GM12878 (cell line): ENCODE data around the gene YBEY. TPM values are rescaled to one million over a fixed set of nuclear protein-coding genes. Genes with fewer than 3 reads are reported as not detected.

ENCODE experiments used
- CBX3 ChIP-seq: fragments of 200-600 bp; sonication (generic); IDR thresholded peaks from 2 replicates; pipeline ENCODE4 v1.6.1; 2016; ENCODE audit warnings: low read depth, borderline replicate concordance
- ETV6 ChIP-seq, 2 experiments: fragments of 450-650 bp in 1 of 2; IDR thresholded peaks in 1 of 2; conservative IDR thresholded peaks in 1 of 2; 2 replicates each; pipeline ENCODE4 v1.6.1; 2014; ENCODE audit warnings: antibody characterized with exemption in 1 of 2, borderline replicate concordance in 1 of 2, low read depth in 1 of 2, mild to moderate bottlenecking in 1 of 2, moderate library complexity in 1 of 2
- FOXM1 ChIP-seq: IDR thresholded peaks from 2 replicates; pipeline ENCODE4 v1.6.1; 2012; ENCODE audit warnings: low read depth, mild to moderate bottlenecking, inconsistent platforms, low read length, moderate library complexity
- HDAC2 ChIP-seq: fragments of 200-600 bp; sonication (generic); IDR thresholded peaks from 2 replicates; pipeline ENCODE4 v1.6.1; 2017
- HDGF ChIP-seq: fragments of 450-650 bp; IDR thresholded peaks from 2 replicates; pipeline ENCODE4 v1.6.1; 2016; ENCODE audit warnings: antibody characterized with exemption
- JUNB ChIP-seq: IDR thresholded peaks from 2 replicates; pipeline ENCODE4 v1.6.1; 2016; ENCODE audit warnings: antibody characterized with exemption, mild to moderate bottlenecking
- MTA2 ChIP-seq: fragments of 450-650 bp; IDR thresholded peaks from 2 replicates; pipeline ENCODE4 v1.6.1; 2016; ENCODE audit warnings: low read depth, mild to moderate bottlenecking, moderate library complexity
- MYB ChIP-seq: fragments of 150-350 bp; IDR thresholded peaks from 2 replicates; pipeline ENCODE4 v1.6.1; 2014; ENCODE audit warnings: mild to moderate bottlenecking, low read depth, low read length, borderline replicate concordance
- RCOR1 ChIP-seq: conservative IDR thresholded peaks from 2 replicates; pipeline ENCODE4 v1.6.1; 2012; ENCODE audit warnings: low read depth, low read length, improper control_type of control experiment
- RFX5 ChIP-seq: IDR thresholded peaks from 2 replicates; pipeline ENCODE4 v1.6.1; 2011; ENCODE audit warnings: low read depth, low read length, improper control_type of control experiment
- SREBF2 ChIP-seq: IDR thresholded peaks from 2 replicates; pipeline ENCODE4 v1.6.1; 2012; ENCODE audit warnings: mild to moderate bottlenecking, low read length
- TCF3 ChIP-seq: IDR thresholded peaks from 2 replicates; pipeline ENCODE4 v1.6.1; 2012; ENCODE audit warnings: low read depth, mild to moderate bottlenecking, low read length, borderline replicate concordance; ENCODE audit not compliant: insufficient read depth
- TCF7 ChIP-seq: IDR thresholded peaks from 2 replicates; pipeline ENCODE4 v1.6.1; 2014; ENCODE audit warnings: antibody characterized with exemption, borderline replicate concordance
- polyA plus RNA-seq, 11 experiments: library from polyadenylated mRNA; depleted of rRNA in 4 of 11; unstranded in 6 of 11; stranded (reverse) in 5 of 11; fragments of >200 nt; fragmentation: Nextera tagmentation in 4 of 11; fragmentation: Illumina TruSeq in 1 of 11; extraction: Ambion mirVana in 4 of 11; extraction: Trizol in 1 of 11; gene quantifications; 1 replicate in 1 of 11; 2 replicates in 10 of 11; pipeline versions ENCODE4 v1.2.1 to v1.2.3, GENCODE V29; 2011 to 2016; ENCODE audit warnings: inconsistent platforms in 2 of 11, missing spikeins in 2 of 11, low read depth in 1 of 11
- total RNA-seq, 4 experiments: library from RNA; depleted of rRNA in 3 of 4; stranded (reverse); fragments of >200 nt in 3 of 4; fragmentation: Illumina TruSeq in 1 of 4; extraction: Trizol in 1 of 4; gene quantifications; 2 replicates each; pipeline versions ENCODE4 v1.2.1 to v1.2.3, GENCODE V29; 2013 to 2021
- TF ChIP-seq, protein P1 (sequence below): IDR thresholded peaks from 2 replicates; pipeline ENCODE4 v1.6.1; 2011; ENCODE audit warnings: borderline replicate concordance, low read depth, mild to moderate bottlenecking, moderate library complexity, low read length; ENCODE audit not compliant: insufficient read depth, poor library complexity, severe bottlenecking
- TF ChIP-seq, protein P2 (sequence below): fragments of 450-650 bp; formaldehyde crosslinking; IDR thresholded peaks from 2 replicates; pipeline ENCODE4 v1.5.0; 2022; ENCODE audit warnings: mild to moderate bottlenecking, missing genetic modification characterization
- TF ChIP-seq, protein P3 (sequence below): fragments of 450-650 bp; IDR thresholded peaks from 2 replicates; pipeline ENCODE4 v1.6.1; 2017; ENCODE audit warnings: low read depth, mild to moderate bottlenecking, moderate library complexity
- TF ChIP-seq, protein P4 (sequence below): fragments of 450-650 bp; IDR thresholded peaks from 2 replicates; pipeline ENCODE4 v1.6.1; 2017; ENCODE audit warnings: antibody characterized with exemption, mild to moderate bottlenecking, moderate library complexity

The YBEY gene
- total and polyA plus RNA-seq, 10 of the 15 experiments (the other 5 are each of a cell fraction or from before 2014, with no cell fraction given) = 6.5 to 31.4 (median 18.5) TPM

DNA sequence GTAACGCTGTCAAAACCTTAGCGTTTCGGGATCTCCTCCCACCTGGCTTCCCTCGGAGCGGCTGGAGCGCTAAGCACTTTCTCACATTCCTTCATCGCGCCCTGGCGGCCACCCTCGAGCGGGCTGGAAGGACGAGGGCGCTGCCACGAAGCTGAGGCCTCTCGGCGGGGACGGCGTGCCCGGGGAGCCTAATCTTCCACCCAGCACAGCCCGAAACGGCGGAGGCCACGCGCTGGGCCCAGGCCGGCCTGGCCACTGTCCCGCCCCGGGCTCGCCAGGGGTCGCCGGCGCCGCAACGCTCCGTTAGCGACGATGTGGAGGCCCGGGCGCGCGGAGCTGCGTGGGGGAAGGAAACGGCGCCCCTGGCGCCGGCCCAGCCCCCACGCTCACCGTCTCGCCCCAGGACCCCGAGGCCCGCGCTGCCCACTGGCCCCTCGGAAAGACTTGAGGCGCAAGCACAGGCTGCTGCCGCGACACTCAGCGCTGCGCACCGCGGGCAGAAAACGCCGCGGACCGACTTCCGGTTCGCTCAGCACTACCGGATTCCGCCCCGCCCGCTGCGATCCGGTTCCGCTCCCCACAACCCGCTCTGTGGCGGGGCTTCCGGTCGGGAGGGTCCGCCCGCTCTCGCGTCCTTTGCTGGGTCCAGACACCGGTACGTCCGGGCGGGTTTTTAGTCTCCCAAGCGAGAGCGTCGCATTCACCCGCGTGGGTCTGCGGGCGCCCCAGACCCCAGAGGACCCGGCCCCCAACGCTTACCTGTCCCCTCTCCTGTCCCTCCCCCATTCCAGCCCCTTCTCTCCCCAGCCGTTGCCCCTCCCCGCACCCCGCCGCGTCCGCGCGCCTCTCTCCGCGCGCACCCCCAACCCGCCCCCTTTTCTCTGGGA, at the start of gene YBEY (continued):
- TF ChIP-seq RCOR1 (peak; percentile 74; the same call in 1 of the 2 replicates), FOXM1 (no peak), HDGF (peak; percentile 51; the same call in 1 of the 2 replicates), ETV6 (conservative IDR thresholded peaks at IDR 0.05 in 1 of 2, IDR thresholded peaks at IDR 0.05 in 1 of 2; ENCODE audit: borderline replicate concordance in 1 of 2, low read depth in 1 of 2) (peak in 1 of 2 experiments; percentile 10; a peak in 1 of 4 replicates), SREBF2 (0 out of 2 replicates have a peak, but pooled peaks have one; percentile 42), TCF3 (0 out of 2 replicates have a peak, but pooled peaks have one; percentile 39), RFX5 (no peak), JUNB (no peak), MYB (no peak), MTA2 (peak; percentile 27; the same call in 1 of the 2 replicates), CBX3 (no peak), TCF7 (no peak), HDAC2 (no peak)
- TF ChIP-seq, protein P1, sequence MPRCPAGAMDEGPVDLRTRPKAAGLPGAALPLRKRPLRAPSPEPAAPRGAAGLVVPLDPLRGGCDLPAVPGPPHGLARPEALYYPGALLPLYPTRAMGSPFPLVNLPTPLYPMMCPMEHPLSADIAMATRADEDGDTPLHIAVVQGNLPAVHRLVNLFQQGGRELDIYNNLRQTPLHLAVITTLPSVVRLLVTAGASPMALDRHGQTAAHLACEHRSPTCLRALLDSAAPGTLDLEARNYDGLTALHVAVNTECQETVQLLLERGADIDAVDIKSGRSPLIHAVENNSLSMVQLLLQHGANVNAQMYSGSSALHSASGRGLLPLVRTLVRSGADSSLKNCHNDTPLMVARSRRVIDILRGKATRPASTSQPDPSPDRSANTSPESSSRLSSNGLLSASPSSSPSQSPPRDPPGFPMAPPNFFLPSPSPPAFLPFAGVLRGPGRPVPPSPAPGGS = no peak
- TF ChIP-seq, protein P2, sequence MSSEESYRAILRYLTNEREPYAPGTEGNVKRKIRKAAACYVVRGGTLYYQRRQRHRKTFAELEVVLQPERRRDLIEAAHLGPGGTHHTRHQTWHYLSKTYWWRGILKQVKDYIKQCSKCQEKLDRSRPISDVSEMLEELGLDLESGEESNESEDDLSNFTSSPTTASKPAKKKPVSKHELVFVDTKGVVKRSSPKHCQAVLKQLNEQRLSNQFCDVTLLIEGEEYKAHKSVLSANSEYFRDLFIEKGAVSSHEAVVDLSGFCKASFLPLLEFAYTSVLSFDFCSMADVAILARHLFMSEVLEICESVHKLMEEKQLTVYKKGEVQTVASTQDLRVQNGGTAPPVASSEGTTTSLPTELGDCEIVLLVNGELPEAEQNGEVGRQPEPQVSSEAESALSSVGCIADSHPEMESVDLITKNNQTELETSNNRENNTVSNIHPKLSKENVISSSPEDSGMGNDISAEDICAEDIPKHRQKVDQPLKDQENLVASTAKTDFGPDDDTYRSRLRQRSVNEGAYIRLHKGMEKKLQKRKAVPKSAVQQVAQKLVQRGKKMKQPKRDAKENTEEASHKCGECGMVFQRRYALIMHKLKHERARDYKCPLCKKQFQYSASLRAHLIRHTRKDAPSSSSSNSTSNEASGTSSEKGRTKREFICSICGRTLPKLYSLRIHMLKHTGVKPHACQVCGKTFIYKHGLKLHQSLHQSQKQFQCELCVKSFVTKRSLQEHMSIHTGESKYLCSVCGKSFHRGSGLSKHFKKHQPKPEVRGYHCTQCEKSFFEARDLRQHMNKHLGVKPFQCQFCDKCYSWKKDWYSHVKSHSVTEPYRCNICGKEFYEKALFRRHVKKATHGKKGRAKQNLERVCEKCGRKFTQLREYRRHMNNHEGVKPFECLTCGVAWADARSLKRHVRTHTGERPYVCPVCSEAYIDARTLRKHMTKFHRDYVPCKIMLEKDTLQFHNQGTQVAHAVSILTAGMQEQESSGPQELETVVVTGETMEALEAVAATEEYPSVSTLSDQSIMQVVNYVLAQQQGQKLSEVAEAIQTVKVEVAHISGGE (CRISPR knock-in tag) = peak; percentile 91
- TF ChIP-seq, protein P3, sequence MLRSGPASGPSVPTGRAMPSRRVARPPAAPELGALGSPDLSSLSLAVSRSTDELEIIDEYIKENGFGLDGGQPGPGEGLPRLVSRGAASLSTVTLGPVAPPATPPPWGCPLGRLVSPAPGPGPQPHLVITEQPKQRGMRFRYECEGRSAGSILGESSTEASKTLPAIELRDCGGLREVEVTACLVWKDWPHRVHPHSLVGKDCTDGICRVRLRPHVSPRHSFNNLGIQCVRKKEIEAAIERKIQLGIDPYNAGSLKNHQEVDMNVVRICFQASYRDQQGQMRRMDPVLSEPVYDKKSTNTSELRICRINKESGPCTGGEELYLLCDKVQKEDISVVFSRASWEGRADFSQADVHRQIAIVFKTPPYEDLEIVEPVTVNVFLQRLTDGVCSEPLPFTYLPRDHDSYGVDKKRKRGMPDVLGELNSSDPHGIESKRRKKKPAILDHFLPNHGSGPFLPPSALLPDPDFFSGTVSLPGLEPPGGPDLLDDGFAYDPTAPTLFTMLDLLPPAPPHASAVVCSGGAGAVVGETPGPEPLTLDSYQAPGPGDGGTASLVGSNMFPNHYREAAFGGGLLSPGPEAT = peak; percentile 59; the same call in 1 of the 2 replicates
- TF ChIP-seq, protein P4, sequence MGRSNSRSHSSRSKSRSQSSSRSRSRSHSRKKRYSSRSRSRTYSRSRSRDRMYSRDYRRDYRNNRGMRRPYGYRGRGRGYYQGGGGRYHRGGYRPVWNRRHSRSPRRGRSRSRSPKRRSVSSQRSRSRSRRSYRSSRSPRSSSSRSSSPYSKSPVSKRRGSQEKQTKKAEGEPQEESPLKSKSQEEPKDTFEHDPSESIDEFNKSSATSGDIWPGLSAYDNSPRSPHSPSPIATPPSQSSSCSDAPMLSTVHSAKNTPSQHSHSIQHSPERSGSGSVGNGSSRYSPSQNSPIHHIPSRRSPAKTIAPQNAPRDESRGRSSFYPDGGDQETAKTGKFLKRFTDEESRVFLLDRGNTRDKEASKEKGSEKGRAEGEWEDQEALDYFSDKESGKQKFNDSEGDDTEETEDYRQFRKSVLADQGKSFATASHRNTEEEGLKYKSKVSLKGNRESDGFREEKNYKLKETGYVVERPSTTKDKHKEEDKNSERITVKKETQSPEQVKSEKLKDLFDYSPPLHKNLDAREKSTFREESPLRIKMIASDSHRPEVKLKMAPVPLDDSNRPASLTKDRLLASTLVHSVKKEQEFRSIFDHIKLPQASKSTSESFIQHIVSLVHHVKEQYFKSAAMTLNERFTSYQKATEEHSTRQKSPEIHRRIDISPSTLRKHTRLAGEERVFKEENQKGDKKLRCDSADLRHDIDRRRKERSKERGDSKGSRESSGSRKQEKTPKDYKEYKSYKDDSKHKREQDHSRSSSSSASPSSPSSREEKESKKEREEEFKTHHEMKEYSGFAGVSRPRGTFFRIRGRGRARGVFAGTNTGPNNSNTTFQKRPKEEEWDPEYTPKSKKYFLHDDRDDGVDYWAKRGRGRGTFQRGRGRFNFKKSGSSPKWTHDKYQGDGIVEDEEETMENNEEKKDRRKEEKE = no peak
